LNCAP (cell line): ENCODE results near the gene SYNGR2.

Experiments
- CTCF ChIP-seq: fragments of 450-650 bp; IDR thresholded peaks from 2 replicates; pipeline ENCODE4 v1.5.1; 2017; ENCODE audit warnings: mild to moderate bottlenecking

SYNGR2 gene

GRCh38 chr17:78154903-78155811 is 13.2 kb upstream of the SYNGR2 start:
- no peak for TF ChIP-seq CTCF

GRCh38 chr17:78159575-78160158 is 8.7 kb upstream of the SYNGR2 start:
- TF ChIP-seq CTCF: no peak

GRCh38 chr17:78163881-78164747 is 4.3 kb upstream of the SYNGR2 start:
- no peak for TF ChIP-seq CTCF

GRCh38 chr17:78164748-78165607 is 3.4 kb upstream of the SYNGR2 start:
- no peak for TF ChIP-seq CTCF

- no peak for TF ChIP-seq CTCF
Measured at GRCh38 chr17:78166416-78166815, 2.0 kb upstream of the SYNGR2 start.

- no peak for TF ChIP-seq CTCF
Measured at GRCh38 chr17:78168903-78169793, 767 bp downstream of the SYNGR2 start.
